ENCODE data around the gene FGFBP1.
"Not testable (repeated sequence)": the region's sequence is repeated elsewhere in the genome, so short reads cannot be mapped to it uniquely, and the experiment has no call there.

FGFBP1 gene

GRCh38 chr4:15945516-15945915, 7.0 kb upstream of the FGFBP1 start:
- DNase-seq (ENCODE audit: low spot score) = no peak

GRCh38 chr4:15944895-15945294, 6.4 kb upstream of the FGFBP1 start:
- DNase-seq (ENCODE audit: low spot score) = no peak

- DNase-seq (ENCODE audit: low spot score) = no peak
Measured at GRCh38 chr4:15942283-15942682, 3.7 kb upstream of the FGFBP1 start.

- peak; percentile 62 for DNase-seq (ENCODE audit: low spot score)
Measured at GRCh38 chr4:15938182-15938581, 358 bp downstream of the FGFBP1 start.

- DNase-seq (ENCODE audit: low spot score) = no peak
Measured at GRCh38 chr4:15936495-15936894, 2.0 kb downstream of the FGFBP1 start.

- no peak for DNase-seq (ENCODE audit: low spot score)
Measured at GRCh38 chr4:15935504-15936402, 2.8 kb downstream of the FGFBP1 start.

GRCh38 chr4:15934259-15934658, 4.3 kb downstream of the FGFBP1 start:
- no peak for DNase-seq (ENCODE audit: low spot score)

GRCh38 chr4:15931451-15932210, 6.9 kb downstream of the FGFBP1 start:
- DNase-seq (ENCODE audit: low spot score) = no peak

GRCh38 chr4:15930314-15930713, 8.2 kb downstream of the FGFBP1 start:
- DNase-seq (ENCODE audit: low spot score) = no peak

GRCh38 chr4:15929540-15929939, 9.0 kb downstream of the FGFBP1 start:
- no peak for DNase-seq (ENCODE audit: low spot score)

GRCh38 chr4:15928883-15929282, 9.7 kb downstream of the FGFBP1 start:
- no peak for DNase-seq (ENCODE audit: low spot score)

GRCh38 chr4:15926486-15926885, 12.1 kb downstream of the FGFBP1 start:
- DNase-seq (ENCODE audit: low spot score) = no peak

GRCh38 chr4:15925830-15926229, 12.7 kb downstream of the FGFBP1 start:
- no peak for DNase-seq (ENCODE audit: low spot score)

GRCh38 chr4:15921592-15921932, 17.0 kb downstream of the FGFBP1 start:
- DNase-seq (ENCODE audit: low spot score) = no peak

- DNase-seq (ENCODE audit: low spot score) = no peak
Measured at GRCh38 chr4:15920723-15921591, 17.6 kb downstream of the FGFBP1 start.

GRCh38 chr4:15918484-15919129, 19.9 kb downstream of the FGFBP1 start:
- no peak for DNase-seq (ENCODE audit: low spot score)

- no peak for DNase-seq (ENCODE audit: low spot score)
Measured at GRCh38 chr4:15917297-15917696, 21.2 kb downstream of the FGFBP1 start.

- DNase-seq (ENCODE audit: low spot score) = not testable (repeated sequence)
Measured at GRCh38 chr4:15916358-15916757, 22.2 kb downstream of the FGFBP1 start.

- DNase-seq (ENCODE audit: low spot score) = no peak
Measured at GRCh38 chr4:15914736-15915135, 23.8 kb downstream of the FGFBP1 start.

GRCh38 chr4:15914291-15914690, 24.2 kb downstream of the FGFBP1 start:
- DNase-seq (ENCODE audit: low spot score) = no peak

- DNase-seq (ENCODE audit: low spot score) = no peak
Measured at GRCh38 chr4:15913631-15913970, 24.9 kb downstream of the FGFBP1 start.
